HG03175 (cell line): ENCODE data around the gene EIF4G1.

Experiments
- ATAC-seq: cut with Tn5 transposase; IDR thresholded peaks from one replicate; pipeline ENCODE4 v1.9.1; 2021; ENCODE audit warnings: mild to moderate bottlenecking, moderate library complexity; ENCODE audit not compliant: unreplicated experiment

Gene EIF4G1

GRCh38 chr3:184348057-184348382, 33.6 kb downstream of the EIF4G1 start:
- ATAC-seq = no peak

GRCh38 chr3:184349563-184350470, 35.4 kb downstream of the EIF4G1 start:
- no peak for ATAC-seq

- no peak for ATAC-seq
These were observed 36.2 kb downstream of the EIF4G1 start for GRCh38 chr3:184350618-184351017.

- ATAC-seq = no peak
These were observed 37.2 kb downstream of the EIF4G1 start for GRCh38 chr3:184351511-184352148.

- ATAC-seq = no peak
These were observed 37.9 kb downstream of the EIF4G1 start for GRCh38 chr3:184352149-184352785.

- no peak for ATAC-seq
These were observed 38.6 kb downstream of the EIF4G1 start for GRCh38 chr3:184352897-184353545.

GRCh38 chr3:184353546-184353941, 39.1 kb downstream of the EIF4G1 start:
- ATAC-seq = no peak

GRCh38 chr3:184354121-184354728, 39.8 kb downstream of the EIF4G1 start:
- ATAC-seq = peak; percentile 42

- ATAC-seq = no peak
These were observed 40.3 kb downstream of the EIF4G1 start for GRCh38 chr3:184354754-184355153.

- no peak for ATAC-seq
These were observed 41.0 kb downstream of the EIF4G1 start for GRCh38 chr3:184355261-184356040.

GRCh38 chr3:184357248-184358123, 43.1 kb downstream of the EIF4G1 start:
- ATAC-seq = no peak

GRCh38 chr3:184358124-184358767, 43.8 kb downstream of the EIF4G1 start:
- no peak for ATAC-seq

- ATAC-seq = no peak
These were observed 44.5 kb downstream of the EIF4G1 start for GRCh38 chr3:184358921-184359350.

GRCh38 chr3:184359610-184360009, 45.2 kb downstream of the EIF4G1 start:
- ATAC-seq = no peak

GRCh38 chr3:184360070-184360928, 45.9 kb downstream of the EIF4G1 start:
- no peak for ATAC-seq

GRCh38 chr3:184360929-184361531, 46.6 kb downstream of the EIF4G1 start:
- ATAC-seq = peak; percentile 3

GRCh38 chr3:184361532-184361931, 47.1 kb downstream of the EIF4G1 start, which contains the start of the genes CLCN2 and POLR2H:
Gene CLCN2 (minus strand): TSS chr3:184361605. CDS start chr3:184361479, 126 bp downstream.
Gene POLR2H (plus strand): TSS chr3:184361710. CDS start chr3:184363493, 1,783 bp downstream.
- ATAC-seq = peak; percentile 33
